OCI-LY3 (cell line): ENCODE data around the gene ZXDC.

Experiments used
- CTCF ChIP-seq: fragments of 200-600, 300-600 bp; sonication (generic); IDR thresholded peaks from 2 replicates; pipeline ENCODE4 v1.5.1; 2014; ENCODE audit warnings: antibody characterized with exemption, low read length, low read depth
- EZH2phosphoT487 ChIP-seq: fragments of 200-600 bp; shearing (Covaris generic); IDR thresholded peaks from 2 replicates; pipeline ENCODE4 v1.6.1; 2018; ENCODE audit warnings: antibody characterized with exemption, mixed run types, low read depth

- TF ChIP-seq CTCF (no peak), EZH2phosphoT487 (no peak)
Measured at GRCh38 chr3:126459111-126459762, 16.5 kb downstream of the ZXDC start.
